NOMO-1 treated with DMSO at 0.1 percent for 48 hours (cell line): ENCODE measurements around the gene MEDAG.

ENCODE experiments used
- DNase-seq: peaks from one replicate; lab custom pipeline; 2025; ENCODE audit not compliant: unreplicated experiment; lab: John Stamatoyannopoulos, UW

The MEDAG gene

DNA sequence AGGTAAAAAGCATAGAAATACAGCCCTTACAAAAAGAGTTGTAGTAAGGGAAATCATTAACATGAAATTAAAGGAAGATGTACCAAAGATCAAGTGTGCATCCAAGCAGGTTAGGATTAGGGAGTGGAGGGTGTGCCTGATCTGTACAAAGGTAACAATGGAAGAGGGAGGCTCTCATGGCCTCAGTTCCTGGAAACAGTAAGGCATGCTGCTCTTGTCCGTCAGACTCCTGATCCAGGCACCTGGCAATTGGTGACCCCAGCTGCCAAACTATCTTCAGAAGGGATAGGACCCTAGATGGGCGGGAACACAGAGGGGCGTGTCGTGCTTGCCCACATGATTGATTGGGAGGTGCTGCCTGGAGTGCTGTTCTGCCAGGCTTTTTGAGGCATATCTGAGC lies 30.9 kb downstream of the MEDAG start:
- no peak for DNase-seq

DNA sequence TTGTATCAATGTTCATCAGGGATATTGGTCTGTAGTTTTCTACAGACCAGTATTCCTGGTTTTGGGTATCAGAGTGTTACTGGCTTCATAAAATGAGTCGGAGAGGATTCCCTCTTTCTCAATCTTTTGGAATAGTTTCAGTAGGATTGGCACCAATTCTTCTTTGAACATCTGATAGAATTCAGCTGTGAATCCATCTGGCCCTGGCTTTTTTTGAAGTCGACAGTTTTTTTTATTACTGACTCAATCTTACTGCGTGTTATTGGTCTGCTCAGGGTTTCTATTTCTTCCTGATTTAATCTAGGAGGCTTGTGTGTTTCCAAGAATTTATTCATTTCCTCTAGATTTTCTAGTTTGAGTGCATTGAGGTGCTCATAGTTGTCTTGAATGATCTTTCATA lies 37.8 kb downstream of the MEDAG start:
- no peak for DNase-seq

DNA sequence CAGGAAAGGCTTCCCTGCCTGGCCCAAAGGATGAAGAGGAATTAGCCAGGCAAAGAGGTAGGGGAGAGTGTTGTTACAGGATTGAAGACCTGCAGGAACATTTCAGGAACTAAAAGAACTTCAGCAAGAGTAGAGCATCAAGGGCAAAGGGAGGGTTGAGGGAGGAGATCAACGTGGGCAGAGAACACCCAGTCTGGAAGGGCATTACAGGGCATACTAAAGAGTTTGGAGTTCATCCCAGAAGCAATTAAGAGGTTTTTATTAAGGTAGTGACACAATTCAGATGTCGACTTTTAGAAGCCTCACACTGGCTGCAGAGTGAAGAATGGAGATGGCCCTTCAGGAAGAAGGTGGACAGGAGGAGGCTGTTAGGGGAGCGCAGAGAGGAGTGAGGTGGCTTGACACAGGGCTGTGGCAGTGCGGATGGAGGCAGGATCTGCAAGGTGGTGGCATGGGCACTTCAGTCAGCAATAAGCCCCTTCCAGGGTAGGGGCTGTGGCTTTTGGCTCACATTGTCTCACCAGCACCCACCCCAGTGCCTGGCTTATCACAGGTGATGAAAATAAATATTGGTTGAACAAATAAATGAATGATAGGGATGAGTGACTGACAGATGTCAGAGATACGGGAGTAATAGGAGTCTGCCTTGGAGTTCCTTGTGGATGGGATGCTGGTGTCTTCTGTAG lies 51.3 kb downstream of the MEDAG start:
- no peak for DNase-seq

DNA sequence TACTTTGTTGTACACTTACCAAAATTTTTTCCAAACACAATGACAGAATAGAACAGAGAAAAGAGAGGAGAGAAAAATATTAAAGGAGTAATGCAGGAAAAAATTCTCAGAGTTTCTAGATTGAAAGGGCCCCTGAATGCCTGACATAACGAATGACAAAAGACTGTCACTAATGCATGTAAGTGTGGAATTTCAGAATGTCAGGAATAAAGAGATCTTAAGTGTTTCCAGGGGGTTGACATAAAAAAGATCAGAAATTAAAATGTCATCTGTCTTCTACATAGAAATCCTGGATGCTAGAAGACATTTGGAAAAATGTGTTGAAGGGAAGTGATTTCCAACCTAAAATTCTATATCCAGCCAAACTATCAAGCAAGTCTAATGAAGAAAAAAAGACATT lies 53.6 kb downstream of the MEDAG start:
- DNase-seq: no peak

DNA sequence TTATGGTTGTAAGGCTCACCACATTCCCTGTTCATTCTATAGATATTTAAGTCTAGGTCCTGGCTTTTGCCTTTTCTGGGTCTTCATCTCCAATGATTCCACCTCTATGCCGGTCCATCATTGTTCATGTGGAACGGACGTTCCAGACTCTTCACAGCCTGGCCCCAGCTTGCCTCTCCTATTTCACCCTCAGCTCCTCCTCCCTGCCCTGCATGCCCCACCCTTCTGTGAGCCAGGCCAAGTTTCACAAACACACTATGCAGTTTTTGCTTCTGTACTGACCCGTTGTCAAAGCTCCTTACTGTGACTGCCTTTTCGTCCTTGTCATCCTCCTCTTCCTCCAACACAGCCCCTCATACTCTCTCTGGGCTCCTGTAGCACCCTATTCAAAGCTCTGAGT lies 57.7 kb downstream of the MEDAG start:
- DNase-seq: no peak

DNA sequence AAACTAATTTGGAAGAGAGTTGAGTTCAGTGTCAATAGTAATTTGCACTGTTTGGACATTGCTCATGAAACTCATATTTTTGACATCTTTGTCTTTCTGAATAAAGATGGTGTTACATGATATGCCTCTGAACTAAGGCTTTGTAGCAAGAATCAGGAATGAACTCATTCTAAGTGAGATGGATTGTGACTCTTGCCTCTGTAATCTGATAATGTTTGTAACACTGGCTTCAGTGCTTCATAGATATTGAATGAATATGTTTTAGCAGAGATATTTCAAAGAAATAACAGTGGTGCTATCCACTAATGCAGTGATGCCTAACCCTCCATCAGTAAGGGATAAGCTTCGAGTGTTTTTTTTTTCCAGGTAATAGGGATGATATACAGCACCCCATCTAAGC lies 59.3 kb downstream of the MEDAG start:
- DNase-seq: no peak

DNA sequence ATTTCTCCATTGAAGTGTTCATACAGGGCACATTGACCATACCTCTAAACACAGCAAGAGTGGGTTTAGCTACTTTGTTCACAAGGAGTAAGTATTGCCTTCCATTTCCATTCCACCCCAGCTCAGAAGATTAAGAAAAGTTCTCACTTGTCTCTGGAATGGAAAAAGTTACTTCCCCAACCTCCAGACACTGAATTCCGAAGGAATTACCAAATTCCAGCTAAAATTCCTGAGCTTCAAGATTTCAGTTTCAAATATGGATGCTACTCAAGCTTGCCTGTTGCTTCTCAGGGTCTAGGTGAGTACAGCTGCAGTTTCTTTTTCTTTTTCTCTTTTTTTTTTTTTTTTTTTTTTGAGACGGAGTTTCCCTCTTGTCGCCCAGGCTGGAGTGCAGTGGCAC lies 60.0 kb downstream of the MEDAG start:
- DNase-seq: no peak

DNA sequence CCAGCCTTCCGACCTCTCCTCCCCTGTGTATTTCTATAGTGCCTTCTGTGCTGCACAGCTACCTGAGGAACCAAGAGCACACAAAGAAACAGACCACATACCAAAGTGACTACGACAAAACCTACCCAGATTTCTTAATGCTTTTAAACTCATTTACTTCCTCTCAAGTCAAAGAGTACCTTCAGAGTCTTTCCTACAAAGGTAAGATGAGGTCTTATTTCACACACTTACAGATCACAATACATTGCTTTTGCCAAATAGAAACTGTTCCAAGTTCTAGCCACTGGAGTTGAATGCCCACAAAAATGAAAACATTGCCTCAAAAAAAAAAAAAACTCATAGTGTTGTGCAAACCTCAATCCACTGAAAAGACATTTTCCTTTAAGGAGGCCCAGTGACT lies 62.8 kb downstream of the MEDAG start:
- DNase-seq: no peak

DNA sequence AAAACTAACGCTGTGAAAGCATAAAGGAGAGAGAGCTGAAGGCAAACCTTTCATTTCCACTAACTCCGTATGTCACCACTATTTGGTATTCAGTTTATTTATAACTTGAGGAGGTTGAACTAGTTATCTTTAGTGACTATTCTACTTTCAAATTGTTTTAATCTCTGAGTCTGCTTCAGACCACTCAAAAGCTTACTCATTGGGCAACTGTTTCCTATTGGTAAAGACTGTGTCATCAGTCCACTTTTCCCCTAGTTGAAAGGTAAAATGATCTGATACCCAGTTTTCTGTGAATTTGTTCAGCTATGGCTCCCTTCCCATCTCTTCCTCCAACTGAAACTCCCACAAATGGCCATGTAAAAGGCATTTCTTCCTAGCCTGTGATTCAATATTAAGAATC lies 65.5 kb downstream of the MEDAG start:
- no peak for DNase-seq

DNA sequence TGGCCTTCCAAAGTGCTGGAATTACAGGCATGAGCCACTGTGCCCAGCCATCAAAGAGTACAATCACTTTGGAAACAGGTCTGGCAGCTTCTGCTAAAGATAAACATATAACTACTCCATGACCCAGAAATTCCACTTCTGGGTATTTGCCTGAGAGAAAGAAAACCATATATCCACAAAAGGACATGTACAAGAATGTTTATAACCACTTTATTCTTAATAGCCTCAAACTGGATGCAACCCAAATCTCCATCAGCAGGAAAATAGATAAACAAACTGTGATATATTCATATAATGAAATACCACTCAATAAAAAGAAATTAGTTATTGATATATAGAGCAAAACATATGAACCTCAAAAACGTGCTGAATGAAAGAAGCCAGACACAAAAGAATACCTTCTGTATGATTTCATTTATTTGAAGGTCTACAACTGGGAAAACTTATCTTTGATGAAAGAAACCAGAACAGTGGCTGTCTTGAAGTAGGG lies 66.9 kb downstream of the MEDAG start:
- DNase-seq: no peak

DNA sequence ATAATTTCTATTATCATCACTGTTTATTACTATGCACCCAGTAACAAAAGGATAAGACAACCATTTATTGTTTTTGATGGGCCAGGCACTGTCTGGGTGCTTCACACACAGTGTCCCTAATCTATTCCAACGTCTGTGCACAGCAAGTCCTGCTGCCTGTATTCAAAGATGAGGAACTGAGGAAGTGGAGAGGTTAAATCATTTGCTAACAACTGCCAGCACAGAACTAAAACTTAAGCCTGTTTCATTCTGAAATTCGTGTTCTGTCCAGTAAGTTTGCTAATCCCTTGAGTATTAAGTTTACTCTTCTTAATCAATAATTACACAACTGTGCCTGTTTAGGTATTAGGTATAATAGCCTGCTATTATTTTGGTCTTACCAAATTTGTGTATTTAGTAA lies 68.3 kb downstream of the MEDAG start:
- DNase-seq: peak; percentile 30
